Measurements from ENCODE around the gene RIC8B. TPM values are rescaled to one million over a fixed set of nuclear protein-coding genes. Genes with fewer than 3 reads are reported as not detected.
"Not testable (repeated sequence)": the region's sequence is repeated elsewhere in the genome, so short reads cannot be mapped to it uniquely, and the experiment has no call there.

Gene RIC8B
- total RNA-seq, 1 donor from 2014 or later: 15.9 TPM

DNA sequence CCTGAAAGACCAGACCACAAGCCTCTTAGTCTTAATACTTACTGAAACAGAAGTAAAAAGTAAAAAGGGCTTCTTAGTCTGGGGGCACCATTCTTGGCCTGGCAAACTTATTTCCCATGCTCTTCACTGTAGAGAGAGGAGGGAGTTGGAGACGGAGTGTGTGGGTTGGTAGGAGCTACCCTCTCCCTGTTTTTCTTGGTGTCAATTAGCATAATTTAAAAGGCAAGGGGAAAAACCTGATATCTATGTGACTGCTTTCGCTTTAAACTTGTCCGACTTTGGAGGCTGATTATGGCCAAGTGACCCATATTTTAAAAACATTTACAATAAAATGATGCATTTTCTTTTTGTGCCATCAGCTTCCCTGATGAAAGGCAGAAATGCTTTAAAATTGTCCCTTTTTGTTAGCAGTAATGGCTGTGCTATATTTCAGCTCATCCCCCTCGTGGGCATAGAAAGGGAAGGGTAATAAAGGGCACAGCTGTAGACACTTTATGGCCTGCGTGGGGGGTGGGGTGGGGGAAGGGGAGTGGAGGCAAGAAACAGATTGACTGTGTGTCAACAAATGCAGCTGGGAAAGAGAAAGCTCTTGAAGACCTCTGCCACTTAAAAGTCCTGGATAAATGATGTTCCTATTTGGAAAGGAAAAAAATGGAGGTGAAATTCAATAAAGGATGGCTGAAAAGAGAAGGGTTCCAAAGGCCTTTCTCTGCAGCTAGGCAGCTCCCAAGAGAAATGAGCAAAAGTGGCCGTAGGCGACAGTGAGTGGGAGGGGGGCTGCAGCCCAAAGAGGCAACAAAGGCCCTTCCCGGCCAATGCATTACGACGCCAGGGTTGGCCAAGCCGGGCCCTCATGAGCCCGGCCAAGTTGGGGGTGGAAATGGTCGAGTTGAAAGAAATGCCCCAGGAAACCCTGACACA is 123.8 kb downstream of the RIC8B start:
- intact Hi-C loops (cut with micrococcal nuclease): no loop called here

DNA sequence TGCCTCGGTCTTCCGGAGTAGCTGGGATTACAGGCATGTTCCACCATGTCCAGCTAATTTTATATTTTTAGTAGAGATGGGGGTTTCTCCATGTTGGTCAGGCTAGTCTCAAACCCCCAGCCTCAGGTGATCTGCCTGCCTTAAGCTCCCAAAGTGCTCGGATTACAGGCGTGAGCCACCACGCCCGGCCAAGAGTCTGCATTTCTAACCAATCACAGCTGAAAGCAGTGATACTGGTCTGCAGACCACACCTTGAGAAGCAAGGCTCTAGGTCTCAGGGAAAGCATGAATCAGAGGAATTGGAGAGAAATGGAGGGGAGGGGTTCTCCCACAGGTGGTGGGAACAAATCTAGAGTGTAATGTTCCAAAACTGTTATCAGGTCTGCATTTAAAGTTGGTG is 126.1 kb downstream of the RIC8B start:
- intact Hi-C loops (cut with micrococcal nuclease): loop anchor here (5.0 kb wide), 1 partner anchor 192 kb away; the partner anchor contains the start of gene CRY1

DNA sequence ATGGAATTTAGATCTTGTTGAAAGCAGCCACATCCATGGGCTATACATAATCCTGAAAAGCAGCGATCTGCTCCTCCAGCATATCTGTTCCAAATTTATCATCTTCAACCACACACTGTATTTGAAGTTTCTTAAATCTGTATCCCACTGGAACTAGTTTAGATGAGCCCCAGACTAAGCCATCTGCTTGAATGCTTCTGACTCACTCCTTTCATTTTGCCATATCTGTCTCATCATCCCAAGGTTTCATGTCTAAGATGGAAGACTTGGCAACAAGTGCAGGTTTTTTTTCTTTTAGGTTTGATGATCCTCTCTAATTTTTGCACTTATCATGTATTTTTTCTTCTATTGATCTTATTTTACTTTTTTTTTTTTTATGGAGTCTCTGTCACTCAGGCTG is 126.8 kb downstream of the RIC8B start:
- intact Hi-C loops (cut with micrococcal nuclease): loop anchor here (5.0 kb wide), 1 partner anchor 191 kb away; the partner anchor contains the start of gene CRY1

DNA sequence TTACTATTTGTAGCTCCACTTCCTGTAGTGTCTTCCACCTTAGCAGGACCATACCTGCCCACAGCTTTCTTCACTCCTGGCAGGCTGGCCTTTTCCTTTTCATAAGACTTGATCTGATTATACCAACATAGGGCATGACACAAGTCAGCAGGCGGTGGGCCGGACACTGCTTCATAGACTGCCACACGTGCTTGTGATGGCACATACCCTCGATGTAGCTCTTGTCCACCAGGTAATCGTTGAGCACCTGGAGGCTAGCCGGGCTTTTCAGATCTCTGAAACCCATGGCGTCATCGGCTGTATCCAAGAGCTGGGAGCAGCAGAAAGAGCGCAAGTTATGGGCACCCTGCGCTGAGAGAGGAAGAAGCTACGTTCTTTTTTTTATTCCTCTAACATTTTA is 127.6 kb downstream of the RIC8B start:
- intact Hi-C loops (cut with micrococcal nuclease): loop anchor here (2.0 to 5.0 kb wide), 2 partner anchors 127 to 190 kb away; partner anchors contain the start of genes CRY1 and RIC8B

DNA sequence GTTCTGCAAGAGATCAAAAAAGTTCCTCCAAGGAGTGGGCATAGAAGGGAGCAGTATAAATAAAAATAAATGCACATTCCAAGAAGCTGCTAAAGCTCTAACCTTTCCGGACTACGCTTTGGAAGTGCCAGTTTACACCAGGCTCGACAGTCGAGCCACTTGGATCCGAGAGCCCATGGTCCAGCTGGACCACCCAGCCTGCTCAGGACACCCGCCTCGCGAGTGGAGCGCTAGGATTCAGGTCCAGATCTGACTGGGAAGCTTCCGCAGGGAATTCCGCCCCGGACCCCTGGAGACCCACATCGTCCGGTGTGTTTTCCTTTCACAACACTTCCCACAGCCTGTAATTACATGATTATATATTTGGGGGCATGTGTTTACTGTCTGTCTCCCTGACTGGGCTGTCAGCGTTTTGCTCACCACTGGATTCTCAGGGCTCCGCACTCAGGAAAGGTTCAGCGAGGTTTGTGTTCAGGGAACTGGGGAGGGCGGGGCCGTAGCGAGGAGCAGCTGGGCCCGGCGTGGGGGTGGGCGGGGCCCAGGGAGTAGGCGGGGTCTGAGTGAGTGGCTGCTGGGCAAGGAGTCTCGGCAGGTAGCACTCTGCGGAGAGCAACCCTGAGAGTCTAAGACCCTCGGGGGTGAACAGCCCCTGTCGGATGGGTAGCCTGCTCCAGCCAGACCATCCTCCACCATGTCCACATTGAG is 128.9 kb downstream of the RIC8B start:
- intact Hi-C loops (cut with micrococcal nuclease): loop anchor here (1.0 to 5.0 kb wide), 6 partner anchors 12 to 546 kb away; partner anchors contain the start of genes CRY1, MTERF2, POLR3B and RIC8B

DNA sequence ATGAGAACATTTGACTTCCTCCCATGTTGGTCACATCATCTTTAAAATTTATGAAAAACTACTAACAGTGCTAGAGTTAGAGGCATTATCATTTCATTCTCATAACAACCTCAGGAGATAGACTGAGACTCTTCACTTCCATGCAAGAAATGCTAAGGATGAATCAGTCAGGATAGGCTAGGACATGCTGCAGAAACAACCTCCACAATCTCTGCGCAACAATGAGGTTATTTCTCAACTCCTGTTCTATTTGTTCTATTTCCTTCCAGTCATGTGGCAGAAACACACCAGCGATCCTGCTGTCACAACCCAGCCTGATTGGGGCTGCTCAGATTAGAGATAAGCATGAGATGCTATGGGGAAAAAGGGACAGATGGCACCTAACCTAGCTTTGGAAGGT is 132.2 kb downstream of the RIC8B start:
- intact Hi-C loops (cut with micrococcal nuclease): loop anchor here (1.0 to 5.0 kb wide), 2 partner anchors 9 to 659 kb away; partner anchors contain the start of gene CKAP4

DNA sequence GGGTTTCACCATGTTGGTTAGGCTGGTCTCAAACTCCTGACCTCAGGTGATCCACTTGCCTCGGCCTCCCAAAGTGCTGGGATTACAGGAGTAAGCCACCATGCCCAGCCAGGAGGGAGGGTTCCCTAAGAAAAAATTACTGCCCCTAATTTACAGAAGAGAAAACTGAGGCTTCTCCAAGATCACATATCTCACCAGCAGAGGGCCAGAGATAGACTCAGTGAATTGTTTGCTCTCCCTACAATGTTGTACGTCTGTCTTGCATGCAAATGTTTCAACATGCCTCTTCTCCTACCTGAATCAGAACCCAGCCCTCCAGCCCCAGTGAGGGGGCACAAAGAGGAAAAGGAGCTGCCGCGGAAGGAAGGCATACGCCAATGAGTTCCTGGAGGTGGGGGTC is 132.9 kb downstream of the RIC8B start:
- intact Hi-C loops (cut with micrococcal nuclease): loop anchor here (1.0 to 5.0 kb wide), 2 partner anchors 8 to 660 kb away; partner anchors contain the start of gene CKAP4

DNA sequence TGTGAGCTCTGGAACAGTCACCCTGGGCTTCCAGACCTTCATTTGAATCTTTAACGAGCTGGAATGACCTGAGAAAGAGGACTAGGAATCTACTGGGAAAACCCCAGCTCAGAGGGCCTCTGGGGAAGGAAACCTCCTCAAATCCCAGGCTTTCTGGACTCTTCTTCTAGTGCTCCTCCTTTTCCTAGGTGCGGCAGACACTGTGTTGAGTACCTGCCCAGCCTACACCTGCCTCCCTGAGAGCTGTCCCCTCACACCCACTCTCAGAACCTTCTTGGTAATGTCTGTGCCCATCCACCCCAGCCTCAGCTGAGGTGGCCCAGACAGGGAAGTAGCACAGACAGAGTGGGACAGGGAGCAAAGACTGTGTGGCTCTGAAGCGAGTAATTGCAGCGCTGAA is 133.4 kb downstream of the RIC8B start:
- intact Hi-C loops (cut with micrococcal nuclease): loop anchor here (1.0 to 5.0 kb wide), 2 partner anchors 7 to 661 kb away; partner anchors contain the start of gene CKAP4

DNA sequence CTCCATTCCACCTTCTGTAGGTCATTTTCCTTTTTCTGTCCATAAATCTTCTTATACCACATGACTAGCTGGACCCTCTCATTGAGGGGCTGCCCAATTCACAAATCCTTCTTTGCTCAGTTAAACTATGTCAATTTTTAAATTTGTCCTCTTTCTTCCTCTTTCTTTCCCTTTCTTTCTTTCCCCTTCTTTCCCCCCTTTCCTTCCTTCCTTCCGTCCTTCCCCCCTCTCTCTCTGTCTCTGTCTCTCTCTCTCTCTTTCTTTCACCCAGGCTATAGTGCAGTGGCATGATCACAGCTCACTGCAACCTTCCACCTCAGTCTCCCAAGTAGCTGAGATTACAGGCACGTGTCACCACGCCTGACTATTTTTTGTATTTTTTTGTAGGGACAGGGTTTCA is 134.1 kb downstream of the RIC8B start:
- intact Hi-C loops (cut with micrococcal nuclease): loop anchor here (5.0 kb wide), 1 partner anchor 661 kb away; the partner anchor contains the start of gene CKAP4

DNA sequence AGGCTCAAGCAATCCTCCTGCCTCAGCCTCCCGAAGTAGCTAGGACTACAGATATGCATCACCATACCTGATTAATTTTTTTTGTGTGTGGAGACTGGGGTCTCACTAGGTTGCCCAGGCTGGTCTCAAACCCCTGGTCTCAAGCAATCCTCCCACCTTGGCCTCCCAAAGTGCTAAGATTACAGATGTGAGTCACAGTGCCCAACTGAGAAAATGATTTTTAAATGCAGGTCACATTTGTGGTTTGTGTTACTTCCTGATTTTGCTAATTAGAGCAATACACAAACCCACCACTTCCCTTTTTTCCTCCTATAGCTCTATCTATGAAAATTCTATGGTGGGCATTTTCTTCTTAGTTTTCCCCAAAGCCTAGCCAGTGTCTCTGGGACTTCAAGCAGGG is 135.7 kb downstream of the RIC8B start:
- intact Hi-C loops (cut with micrococcal nuclease): no loop called here

DNA sequence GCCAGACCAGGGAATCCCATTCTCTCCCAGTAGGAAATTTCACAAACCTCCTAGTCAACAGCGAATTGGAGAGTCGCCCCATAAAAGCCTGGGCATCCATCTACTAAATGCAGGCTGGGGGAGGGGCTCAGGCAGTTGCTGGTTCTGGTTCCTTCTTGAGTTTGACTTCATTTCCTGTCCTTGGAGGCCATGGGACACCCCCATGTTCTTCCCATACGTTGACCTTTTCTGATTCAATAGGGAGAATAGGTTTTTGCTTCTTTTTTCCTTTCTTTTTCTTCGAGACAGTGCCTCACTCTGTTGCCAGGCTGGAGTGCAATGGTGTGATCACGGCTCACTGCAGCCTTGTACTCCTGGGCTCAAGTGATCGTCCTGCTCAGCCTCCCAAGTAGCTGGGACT is 137.1 kb downstream of the RIC8B start:
- intact Hi-C loops (cut with micrococcal nuclease): no loop called here

DNA sequence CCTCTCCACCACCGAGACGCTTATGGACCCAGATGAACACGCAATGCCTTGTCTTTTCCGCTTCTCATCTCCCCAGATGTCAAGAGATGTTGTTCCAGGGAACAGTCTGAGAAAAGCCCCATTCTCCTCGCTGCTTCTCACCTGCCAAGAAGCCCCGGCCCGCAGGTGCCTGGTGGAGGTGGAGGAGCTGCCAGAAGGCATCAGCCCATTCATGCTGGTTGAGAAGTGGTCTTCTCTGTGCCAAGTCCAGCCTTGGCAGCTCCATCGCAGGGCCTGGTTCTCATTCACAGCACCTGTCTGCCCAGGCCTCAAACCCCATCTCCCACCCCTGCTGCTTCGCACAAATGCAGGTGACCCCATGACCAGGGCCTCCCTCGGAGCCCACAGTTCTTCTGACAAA is 139.0 kb downstream of the RIC8B start:
- intact Hi-C loops (cut with micrococcal nuclease): no loop called here

DNA sequence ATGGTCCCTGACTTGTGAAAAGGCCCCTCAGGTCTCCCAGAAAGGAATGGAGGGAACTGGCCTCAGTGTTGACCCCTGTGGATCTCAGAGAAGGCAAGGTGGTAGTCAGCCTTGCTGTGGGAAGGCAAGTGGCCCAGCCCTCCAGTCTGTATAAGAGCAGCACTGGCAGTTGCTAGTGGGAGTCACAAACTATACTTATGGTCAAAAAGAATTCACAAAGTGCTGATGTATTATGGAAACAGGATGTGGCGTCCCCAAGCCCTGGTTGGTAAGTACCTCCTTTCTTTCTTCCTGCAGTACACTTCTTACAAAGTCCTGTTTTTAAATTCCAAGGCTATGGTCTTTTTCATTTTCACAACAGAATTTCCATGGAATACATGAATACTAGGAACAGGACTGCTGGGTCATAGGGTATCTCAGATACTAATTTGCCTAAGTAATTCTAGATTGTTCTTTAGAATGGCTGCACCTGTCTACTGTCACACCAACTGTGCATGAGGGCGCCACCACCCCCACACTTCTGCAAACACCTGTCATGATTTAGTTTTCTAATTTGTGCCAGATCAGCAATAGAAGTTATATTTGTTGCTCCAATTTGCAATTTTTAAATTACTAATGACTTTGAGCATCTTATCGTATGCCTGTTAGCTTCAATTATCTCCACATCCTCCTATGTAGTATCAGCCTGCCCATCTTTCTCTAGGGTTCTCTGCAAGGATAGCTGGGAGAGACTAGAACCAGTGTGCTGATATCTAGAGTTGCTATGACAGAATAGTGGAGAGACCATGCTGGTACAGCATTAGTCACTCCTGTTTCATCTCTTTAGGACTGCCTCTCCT is 140.5 kb downstream of the RIC8B start:
- intact Hi-C loops (cut with micrococcal nuclease): loop anchor here (1.0 to 2.0 kb wide), 7 partner anchors 8 to 612 kb away; partner anchors contain the start of genes MTERF2, POLR3B, RIC8B and TCP11L2

DNA sequence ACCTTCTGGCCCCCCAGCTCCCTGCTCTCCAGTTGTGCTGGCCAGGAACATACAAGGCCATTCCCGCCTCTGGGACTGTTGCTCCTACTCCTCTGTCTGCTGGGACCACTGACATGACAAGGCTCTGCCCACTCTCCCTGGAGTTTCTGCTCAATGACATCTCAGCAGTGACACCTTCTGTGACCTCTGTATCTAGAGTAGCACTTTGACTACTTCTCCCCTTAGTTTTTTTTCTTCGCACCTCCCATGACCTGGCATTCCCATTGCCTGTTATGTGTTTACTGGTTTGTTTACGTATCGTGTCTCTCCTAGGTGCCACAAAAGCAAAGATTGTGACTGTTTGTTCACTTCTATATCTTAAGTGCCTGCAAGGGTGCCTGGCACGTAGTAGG is 141.1 kb downstream of the RIC8B start:
- intact Hi-C loops (cut with micrococcal nuclease): loop anchor here (1.0 to 2.0 kb wide), 7 partner anchors 8 to 613 kb away; partner anchors contain the start of genes MTERF2, POLR3B, RIC8B and TCP11L2

DNA sequence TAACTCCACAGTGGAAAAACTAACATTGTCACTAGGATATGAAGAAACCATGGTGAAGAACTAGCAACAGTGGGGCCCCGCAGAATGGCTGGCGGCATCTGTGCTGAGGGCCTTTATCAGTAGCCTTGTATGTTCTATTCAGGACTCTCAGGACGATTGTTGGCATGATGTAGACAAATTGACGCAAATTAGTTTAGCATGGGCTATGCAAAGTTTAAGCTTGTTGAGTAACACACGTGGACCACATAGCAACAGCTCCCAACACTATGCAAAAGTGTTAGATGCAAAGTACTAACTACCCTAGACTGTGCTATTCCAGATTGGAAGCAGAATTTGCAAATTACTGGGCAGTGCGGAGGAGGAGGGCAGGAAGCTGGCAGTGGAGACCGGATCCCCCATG is 143.0 kb downstream of the RIC8B start:
- intact Hi-C loops (cut with micrococcal nuclease): no loop called here

DNA sequence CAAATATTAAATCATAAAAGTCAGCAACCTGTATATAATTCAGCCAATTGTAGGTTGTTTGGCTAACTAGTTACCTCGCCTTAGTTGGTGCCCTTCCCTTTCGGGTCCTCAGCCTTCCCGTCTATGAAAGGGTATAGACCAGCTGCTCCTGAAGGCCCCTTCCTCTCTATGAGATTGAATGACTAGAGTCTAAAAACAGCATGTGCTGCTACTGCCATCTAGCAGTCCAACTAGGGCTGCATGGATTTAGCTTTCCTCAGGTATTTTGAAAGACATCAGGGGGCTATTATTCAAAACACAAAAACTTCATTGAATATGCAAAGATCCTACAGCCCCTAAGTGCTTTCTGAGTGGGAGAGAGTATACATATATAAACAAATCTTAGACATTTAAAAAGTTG is 144.3 kb downstream of the RIC8B start:
- intact Hi-C loops (cut with micrococcal nuclease): loop anchor here (1.0 kb wide), 2 partner anchors 235 to 691 kb away; no protein-coding TSS in a partner anchor

DNA sequence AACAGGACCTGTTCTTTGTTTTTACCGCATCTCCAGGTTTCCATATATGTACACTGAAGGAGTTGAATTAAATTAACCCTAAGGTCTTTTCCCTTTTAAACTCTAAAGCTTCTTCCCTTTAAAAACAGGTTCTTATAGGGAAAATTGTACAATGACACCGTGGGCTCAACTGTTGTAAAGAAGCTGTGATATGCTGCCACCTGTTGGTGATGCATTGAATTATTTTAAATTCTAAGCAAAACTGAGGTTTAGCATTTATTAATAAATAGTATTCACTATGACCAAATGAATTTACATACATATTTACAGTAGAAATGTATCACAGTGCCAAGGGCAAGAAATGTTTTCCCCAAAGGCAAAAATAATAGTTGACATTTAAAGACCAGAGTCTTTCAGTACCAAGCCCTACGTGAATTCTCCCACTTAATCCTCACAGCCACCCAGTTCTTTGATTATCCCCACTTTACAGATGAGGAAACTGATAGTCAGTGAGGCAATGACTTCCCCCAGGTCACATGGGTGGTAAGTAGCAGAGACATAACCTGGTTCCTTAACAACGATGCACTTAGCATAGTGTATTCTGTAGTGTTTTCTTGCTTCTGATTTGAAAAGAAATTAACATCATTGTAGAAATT is 145.5 kb downstream of the RIC8B start:
- intact Hi-C loops (cut with micrococcal nuclease): loop anchor here (1.0 to 2.0 kb wide), 7 partner anchors 35 to 696 kb away; partner anchors contain the start of genes POLR3B and TMEM263

DNA sequence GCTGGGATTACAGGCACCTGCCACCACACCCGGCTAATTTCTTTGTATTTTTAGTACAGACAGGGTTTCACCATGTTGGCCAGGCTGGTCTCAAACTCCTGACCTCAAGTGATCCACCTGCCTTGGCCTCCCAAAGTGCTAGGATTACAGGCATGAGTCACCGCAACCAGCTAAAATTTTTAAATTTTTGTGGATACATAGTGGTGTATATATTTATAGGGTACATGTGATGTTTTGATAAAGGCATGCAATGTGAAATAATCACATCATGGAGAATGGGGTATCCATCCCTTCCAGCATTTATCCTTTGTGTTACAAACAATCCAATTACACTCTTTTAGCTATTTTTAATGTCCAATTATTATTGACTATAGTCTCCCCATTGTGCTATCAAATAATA is 147.5 kb downstream of the RIC8B start:
- intact Hi-C loops (cut with micrococcal nuclease): loop anchor here (2.0 kb wide), 1 partner anchor 337 kb away; no protein-coding TSS in a partner anchor

DNA sequence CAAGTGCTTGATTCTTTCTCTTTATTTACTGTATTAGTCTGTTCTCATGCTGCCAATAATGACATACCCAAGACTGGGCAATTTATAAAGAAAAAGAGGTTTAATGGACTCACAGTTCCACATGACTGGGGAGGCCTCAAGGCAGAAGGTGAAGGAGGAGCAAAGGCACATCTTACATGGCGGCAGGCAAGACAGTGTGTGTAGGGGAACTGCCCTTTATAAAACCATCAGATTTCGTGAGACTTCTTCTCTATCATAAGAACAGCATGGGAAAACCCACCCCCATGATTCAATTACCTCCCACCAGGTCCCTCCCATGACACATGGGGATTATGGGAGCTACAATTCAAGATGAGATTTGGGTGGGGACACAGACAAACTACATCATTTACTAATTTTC is 149.1 kb downstream of the RIC8B start:
- intact Hi-C loops (cut with micrococcal nuclease): not testable (repeated sequence)

DNA sequence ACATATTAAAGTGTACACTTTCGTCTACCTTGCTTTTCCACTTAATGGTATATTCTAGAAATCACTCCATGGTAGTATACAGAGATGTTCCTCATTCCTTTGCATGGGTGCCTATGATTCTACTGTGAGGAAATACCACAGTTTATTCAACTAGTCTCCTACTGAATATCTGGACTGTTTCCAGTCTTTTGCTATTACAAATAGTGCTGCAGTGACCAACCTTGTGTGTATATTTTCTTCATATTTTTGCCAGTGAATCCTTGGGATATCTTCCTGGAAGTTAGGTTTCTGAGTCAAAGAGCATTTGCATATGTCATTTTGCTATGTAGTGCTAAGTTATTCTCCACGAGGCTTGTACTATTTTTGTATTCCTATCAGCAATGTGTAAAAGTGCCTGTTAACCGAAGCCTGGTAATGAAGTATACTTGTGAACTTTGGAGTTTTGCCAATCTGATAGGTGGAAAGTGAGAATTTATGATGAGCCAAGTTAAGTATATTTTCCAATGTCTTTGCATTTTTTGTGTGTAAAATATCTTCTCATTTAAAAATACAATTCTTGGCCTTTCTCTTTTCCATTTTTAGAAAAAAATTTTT is 149.9 kb downstream of the RIC8B start:
- intact Hi-C loops (cut with micrococcal nuclease): no loop called here

Data from T-helper 1 cell treated with Interleukin-12 subunit alpha and Interleukin-12 subunit beta and Interleukin-4 antibody, amounts not matched to agents 30 ng/mL and 1 ng/mL, for 36 hours (primary cell).